Measurements from ENCODE around the gene PROSER2.

DNA sequence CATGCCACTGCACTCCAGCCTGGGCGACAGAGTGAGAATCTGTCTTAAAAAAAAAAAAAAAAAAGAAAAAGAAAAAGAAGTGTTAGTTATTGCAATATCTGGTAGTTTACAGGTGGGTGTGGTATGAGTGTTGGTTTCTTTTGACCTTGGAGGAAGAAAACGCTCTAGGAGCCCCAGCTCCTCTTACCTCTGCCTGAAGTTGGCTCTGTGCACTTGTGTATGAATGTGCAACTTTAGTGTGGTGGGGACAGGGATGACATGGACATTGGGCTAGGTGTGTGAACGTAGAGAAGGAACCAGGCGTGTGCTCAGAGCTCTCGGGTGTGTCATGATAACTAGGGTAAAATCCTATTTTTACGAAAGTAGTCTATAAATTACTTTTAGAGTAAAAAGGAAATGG lies 11.9 kb downstream of the PROSER2 start:
- TF ChIP-seq, protein P1, sequence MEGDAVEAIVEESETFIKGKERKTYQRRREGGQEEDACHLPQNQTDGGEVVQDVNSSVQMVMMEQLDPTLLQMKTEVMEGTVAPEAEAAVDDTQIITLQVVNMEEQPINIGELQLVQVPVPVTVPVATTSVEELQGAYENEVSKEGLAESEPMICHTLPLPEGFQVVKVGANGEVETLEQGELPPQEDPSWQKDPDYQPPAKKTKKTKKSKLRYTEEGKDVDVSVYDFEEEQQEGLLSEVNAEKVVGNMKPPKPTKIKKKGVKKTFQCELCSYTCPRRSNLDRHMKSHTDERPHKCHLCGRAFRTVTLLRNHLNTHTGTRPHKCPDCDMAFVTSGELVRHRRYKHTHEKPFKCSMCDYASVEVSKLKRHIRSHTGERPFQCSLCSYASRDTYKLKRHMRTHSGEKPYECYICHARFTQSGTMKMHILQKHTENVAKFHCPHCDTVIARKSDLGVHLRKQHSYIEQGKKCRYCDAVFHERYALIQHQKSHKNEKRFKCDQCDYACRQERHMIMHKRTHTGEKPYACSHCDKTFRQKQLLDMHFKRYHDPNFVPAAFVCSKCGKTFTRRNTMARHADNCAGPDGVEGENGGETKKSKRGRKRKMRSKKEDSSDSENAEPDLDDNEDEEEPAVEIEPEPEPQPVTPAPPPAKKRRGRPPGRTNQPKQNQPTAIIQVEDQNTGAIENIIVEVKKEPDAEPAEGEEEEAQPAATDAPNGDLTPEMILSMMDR (IDR thresholded peaks at IDR 0.05), result no peak
- no peak for TF ChIP-seq POLR2A (IDR thresholded peaks at IDR 0.05)

Data from ovary (tissue), 3 donors.